GM21390 (cell line): ENCODE results near the gene EGLN1.

Experiments
- ATAC-seq: cut with Tn5 transposase; IDR thresholded peaks from one replicate; pipeline ENCODE4 v1.9.1; 2021; ENCODE audit not compliant: unreplicated experiment

The EGLN1 gene

GRCh38 chr1:231422798-231423309 is 767 bp upstream of the EGLN1 start:
- no peak for ATAC-seq

- ATAC-seq, result peak; percentile 37
Measured at GRCh38 chr1:231421546-231421970, 529 bp downstream of the EGLN1 start.

DNA sequence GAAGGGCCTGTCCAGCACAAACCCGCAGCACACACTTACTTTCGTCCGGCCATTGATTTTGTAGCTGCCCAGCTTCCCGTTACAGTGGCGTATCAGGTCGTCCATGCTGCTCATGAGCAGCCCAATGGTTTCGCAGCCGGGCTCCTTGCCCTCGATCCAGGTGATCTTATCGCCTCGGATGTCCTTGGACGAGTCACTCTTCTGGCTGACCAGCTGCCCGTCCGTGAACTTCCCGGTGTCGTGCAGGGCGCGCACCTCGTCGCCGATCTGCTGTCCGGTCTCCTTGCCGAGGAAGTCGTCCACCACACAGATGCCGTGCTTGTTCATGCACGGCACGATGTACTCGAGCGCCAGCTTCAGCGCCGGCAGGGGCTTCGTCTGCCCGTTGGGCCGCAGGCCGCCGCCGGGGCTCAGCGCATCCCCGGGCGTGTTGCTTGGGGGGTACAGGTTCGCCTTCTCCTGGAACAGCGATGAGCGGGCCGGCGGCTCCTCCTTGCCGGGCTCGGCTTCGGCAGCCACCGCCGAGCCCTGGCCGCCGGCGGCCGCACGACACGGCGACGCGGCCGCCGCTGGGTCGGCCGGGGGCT is 1.0 kb downstream of the EGLN1 start:
- peak; percentile 12 for ATAC-seq

- no peak for ATAC-seq
Measured at GRCh38 chr1:231420299-231420958, 1.7 kb downstream of the EGLN1 start.

- no peak for ATAC-seq
Measured at GRCh38 chr1:231419738-231420298, 2.3 kb downstream of the EGLN1 start.

DNA sequence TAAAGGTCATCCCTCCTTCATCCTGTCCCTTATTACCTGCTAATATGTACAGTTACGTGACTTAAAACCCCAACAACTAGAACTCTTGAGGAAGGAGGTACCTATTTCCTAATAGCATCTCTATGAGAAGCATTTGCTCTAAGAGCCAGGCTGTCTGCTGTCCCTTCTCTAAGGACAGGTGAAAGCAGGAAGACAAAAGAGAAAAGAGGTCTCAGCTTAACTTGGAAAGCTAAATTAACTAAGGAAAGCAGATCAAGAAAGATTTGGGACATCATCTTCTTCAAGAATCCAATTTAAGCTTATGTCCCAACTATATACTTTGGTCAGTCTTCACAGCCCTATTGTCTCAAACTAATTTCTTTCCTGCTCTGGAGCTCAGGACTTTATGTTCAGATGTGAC is 2.9 kb downstream of the EGLN1 start:
- ATAC-seq, result no peak

DNA sequence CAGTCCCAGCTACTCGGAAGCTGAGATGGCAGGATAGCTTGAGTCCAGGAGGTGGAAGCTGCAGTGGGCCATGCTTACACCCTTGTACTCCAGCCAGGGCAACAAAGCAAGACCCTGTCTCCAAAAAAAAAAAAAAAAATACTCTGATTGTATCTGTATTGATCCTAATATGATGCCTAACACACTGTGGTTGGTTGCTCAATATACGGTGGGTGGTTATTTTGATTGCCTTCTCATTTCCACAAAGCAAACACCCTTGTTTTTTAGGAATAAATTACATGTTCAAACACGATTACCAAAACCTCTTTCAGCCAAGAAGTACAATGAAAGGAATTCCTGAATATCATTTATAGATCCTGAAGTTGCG is 3.4 kb downstream of the EGLN1 start:
- no peak for ATAC-seq

DNA sequence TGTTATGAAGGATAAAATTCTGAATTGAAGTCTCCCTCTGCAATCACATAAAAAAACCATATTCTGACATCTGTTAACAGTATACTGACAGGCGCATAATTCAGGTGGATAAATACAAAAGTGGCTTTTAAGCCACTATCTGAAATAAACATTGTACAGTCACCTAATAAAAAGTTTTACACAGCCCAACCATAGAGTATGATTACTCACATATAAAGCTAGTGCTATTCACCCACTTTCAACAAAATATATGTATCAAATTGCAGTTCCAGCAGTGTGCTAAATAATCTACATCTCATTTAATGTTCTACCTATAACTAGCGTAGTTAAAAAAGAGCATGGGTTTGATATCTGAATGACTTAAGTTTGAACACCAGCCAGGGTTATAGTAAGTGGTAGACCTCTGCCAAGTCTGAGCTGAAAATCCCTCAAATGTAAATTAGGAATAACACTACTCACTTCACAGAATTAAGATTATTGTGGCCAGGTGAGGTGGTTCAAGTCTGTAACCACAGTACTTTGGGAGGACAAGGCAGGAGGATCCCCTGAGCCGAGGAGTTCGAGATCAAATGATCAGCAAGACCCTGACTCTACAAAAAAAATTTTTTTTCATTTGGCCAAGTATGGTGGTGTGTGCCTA is 3.9 kb downstream of the EGLN1 start:
- ATAC-seq, result no peak

- ATAC-seq, result no peak
Measured at GRCh38 chr1:231417513-231417912, 4.6 kb downstream of the EGLN1 start.

GRCh38 chr1:231416901-231417300 is 5.2 kb downstream of the EGLN1 start:
- ATAC-seq, result no peak

DNA sequence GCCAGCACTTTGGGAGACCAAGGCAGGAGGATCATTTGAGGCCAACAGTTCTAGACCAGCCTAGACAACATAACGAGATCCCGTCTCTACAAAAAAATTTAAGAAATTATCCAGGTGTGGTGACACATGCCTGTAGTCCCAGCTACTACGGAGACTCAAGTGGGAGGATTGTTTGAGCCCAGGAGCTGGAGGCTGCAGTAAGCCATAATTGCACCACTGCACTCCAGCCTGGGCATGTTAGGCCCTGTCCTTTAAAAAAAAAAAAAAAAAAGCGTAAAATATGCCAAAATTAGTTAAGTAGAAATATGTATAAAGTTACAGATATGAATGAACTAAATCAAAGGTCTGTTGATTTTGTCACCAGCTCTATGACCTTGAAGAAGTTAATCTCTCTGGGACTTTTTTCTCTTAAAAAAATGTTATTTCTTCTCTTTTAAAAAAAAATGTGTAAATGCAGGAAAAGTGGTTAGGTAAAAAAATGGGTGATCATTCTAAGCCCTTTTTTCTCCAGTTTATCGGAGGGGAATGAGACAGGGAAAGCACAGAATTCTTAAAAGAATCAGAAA is 7.0 kb downstream of the EGLN1 start:
- ATAC-seq, result no peak

GRCh38 chr1:231414260-231415016 is 7.6 kb downstream of the EGLN1 start:
- no peak for ATAC-seq

DNA sequence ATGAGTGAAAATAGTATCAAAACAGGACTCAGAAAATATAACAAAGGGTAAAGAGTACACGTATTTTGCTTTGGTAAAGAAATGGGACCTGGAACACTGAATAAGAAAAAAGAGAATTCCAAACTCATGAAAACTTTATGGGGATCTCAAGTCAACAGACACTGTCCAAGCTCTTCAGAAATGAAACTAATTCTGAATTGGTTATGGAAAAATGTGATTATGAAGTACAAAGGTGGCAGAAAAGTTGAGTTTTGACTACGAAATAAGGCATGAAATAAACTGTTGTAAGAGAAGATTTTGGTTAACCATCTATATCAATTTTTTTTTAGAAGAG is 8.4 kb downstream of the EGLN1 start:
- no peak for ATAC-seq

DNA sequence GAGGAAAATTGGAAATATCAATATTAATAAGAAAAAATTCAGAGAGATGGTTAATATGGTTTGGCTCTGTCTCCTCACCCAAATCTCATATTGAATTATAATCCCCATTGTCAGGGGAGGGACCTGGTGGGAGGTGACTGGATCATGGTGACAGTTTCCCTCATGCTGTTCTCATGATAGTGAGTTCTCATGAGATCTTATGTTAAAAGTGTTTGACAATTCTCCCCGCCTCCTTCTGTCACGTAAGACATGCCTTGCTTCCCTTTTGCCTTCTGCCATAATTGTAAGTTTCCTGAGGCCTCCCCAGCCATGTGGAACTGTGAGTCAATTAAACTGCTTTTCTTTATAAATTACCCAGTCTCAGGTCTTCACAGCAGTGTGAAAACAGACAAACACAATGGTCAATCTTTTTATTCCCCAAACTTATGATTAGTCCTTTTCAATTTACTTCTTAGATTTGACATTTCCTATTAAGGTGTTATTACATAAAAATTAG is 11.0 kb downstream of the EGLN1 start:
- no peak for ATAC-seq

DNA sequence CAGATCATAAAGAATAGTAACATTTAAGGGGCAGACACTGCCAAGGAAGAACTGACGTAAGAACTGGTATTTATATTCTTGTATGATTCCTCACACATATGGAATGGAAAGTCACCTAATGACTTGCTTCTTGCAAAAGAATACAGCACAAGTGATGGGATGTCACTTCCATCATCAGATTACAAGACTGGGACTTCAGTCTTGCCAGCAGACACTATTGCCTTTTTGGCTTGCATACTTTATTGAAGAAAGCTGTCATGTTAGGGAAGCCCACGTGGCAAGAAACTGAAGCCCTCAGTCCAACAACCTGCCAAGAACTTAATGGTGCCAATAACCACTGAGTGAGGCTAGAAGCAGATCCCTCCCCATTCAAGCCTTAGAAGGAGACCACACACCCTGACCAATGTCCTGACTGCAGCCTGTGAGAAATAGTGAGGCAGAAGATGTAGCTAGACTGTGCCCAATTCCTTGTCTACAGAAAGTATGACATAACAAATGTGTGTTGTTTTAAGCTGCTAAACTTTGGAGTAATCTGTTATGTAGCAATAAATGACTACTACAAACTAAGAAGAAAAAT is 12.0 kb downstream of the EGLN1 start:
- no peak for ATAC-seq

DNA sequence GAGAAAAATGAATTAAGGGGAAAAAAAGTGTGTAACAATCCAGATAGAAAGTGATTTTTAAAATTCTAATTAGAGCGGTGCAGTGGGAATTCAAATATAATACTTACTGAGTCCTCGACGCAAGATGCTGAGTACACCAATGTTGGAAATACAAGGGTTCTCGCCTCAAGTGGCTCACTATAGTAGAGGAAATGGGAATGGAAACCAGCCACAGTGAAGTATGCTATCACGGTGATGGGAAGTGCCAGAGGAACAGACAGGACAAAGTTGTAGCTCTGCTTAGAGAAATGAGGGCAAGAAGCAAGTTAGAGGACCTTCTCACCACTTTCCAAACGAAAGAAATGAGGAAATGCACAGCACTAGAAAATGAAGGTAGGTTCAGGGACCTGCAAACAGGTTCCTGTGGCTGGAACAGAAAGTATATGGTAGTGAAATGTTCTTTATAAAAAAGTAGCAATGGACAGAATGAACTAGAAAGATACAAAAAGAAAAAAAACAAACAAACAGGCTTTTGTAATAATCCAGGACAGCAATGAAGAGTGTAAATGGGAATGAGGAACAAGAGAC is 13.5 kb downstream of the EGLN1 start:
- ATAC-seq, result peak; percentile 43

- peak; percentile 53 for ATAC-seq
Measured at GRCh38 chr1:231407547-231408396, 14.3 kb downstream of the EGLN1 start.

DNA sequence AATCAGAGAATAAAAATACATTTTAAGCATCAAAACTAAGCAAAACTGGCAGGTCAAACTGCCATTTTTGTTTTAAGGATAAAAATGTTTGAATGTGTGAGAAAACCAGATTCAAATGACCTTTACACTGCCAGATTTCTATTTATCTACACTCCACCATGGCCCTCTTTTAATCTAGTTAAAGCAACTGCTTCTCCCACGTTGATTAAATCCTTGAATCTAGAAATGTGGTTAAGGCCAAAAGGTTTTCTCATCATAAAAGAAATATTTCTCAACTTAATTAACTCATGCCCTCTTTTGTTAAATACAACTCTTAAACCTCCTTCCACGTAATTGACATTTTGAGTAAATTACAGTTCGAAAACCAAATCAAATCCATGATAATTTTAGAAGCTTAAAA is 15.0 kb downstream of the EGLN1 start:
- ATAC-seq, result no peak

DNA sequence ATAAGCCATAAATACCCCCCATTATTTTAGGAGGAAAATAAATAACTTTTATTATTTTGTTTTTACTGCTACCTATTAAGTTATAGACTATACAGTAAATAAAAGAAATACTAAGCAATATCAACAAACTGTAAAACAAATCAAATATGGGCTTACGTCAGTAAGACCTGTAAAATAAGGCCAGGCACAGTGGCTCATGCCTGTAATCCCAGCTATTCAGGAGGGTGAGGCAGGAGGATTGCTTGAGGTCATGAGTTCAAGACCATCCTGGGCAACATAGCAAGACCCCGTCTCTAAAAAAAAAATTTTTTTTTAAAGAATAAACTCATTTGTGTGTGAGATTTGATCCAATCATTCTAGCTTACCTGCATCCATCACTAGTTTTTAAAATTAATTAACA is 17.8 kb downstream of the EGLN1 start:
- no peak for ATAC-seq
